T-helper 1 cell treated with Interleukin-12 subunit alpha and Interleukin-12 subunit beta and Interleukin-4 antibody, amounts not matched to agents 30 μg/mL and 1 μg/mL, for 36 hours (primary cell): ENCODE data around the gene BCL2A1.

Experiments used
- H3K27ac Mint-ChIP-seq: one replicate; pipeline ENCODE4 v1.8.0; 2021; ENCODE audit warnings: mild to moderate bottlenecking, mixed read lengths
- H3K27me3 Mint-ChIP-seq: one replicate; pipeline ENCODE4 v1.8.0; 2021; ENCODE audit warnings: low read depth, mixed read lengths
- H3K36me3 Mint-ChIP-seq: one replicate; pipeline ENCODE4 v1.8.0; 2021; ENCODE audit warnings: low read depth, mixed read lengths
- H3K4me1 Mint-ChIP-seq: one replicate; pipeline ENCODE4 v1.8.0; 2021; ENCODE audit warnings: low read depth, mixed read lengths
- H3K4me3 Mint-ChIP-seq: one replicate; pipeline ENCODE4 v1.8.0; 2021; ENCODE audit warnings: mild to moderate bottlenecking, moderate library complexity, mixed read lengths
- H3K9me3 Mint-ChIP-seq: one replicate; pipeline ENCODE4 v1.8.0; 2021; ENCODE audit warnings: mixed read lengths

Gene BCL2A1

GRCh38 chr15:80003934-80004472, 33.0 kb upstream of the BCL2A1 start:
- Mint-ChIP-seq H3K9me3 (no peaks in the 10 kb centered on the region), H3K4me1 (peaks cover 3% of the 10 kb centered on the region), H3K4me3 (no peak overlapping the region), H3K27me3 (no peaks in the 10 kb centered on the region), H3K27ac (no peak overlapping the region), H3K36me3 (no peaks in the 10 kb centered on the region)

GRCh38 chr15:80003171-80003570, 32.2 kb upstream of the BCL2A1 start:
- H3K9me3 Mint-ChIP-seq, result no peaks in the 10 kb centered on the region
- H3K4me1 Mint-ChIP-seq, result peaks cover 3% of the 10 kb centered on the region
- no peaks in the 10 kb centered on the region for H3K27me3 Mint-ChIP-seq
- no peaks in the 10 kb centered on the region for H3K36me3 Mint-ChIP-seq
- H3K4me3 Mint-ChIP-seq, result no peak overlapping the region
- no peak overlapping the region for H3K27ac Mint-ChIP-seq

- H3K4me3 Mint-ChIP-seq, result no peak overlapping the region
- H3K27ac Mint-ChIP-seq, result no peak overlapping the region
- no peaks in the 10 kb centered on the region for H3K27me3 Mint-ChIP-seq
- peaks cover 3% of the 10 kb centered on the region for H3K4me1 Mint-ChIP-seq
- no peaks in the 10 kb centered on the region for H3K9me3 Mint-ChIP-seq
- H3K36me3 Mint-ChIP-seq, result no peaks in the 10 kb centered on the region
These were observed 31.3 kb upstream of the BCL2A1 start for GRCh38 chr15:80002267-80002666.

GRCh38 chr15:79994615-79995014, 23.6 kb upstream of the BCL2A1 start:
- Mint-ChIP-seq H3K27ac (no peak overlapping the region), H3K9me3 (no peaks in the 10 kb centered on the region), H3K27me3 (no peaks in the 10 kb centered on the region), H3K36me3 (no peaks in the 10 kb centered on the region), H3K4me3 (no peak overlapping the region), H3K4me1 (peaks cover 5% of the 10 kb centered on the region)

- Mint-ChIP-seq H3K27ac (no peak overlapping the region), H3K27me3 (no peaks in the 10 kb centered on the region), H3K4me3 (no peak overlapping the region), H3K36me3 (no peaks in the 10 kb centered on the region), H3K4me1 (peaks cover 5% of the 10 kb centered on the region), H3K9me3 (no peaks in the 10 kb centered on the region)
These were observed 20.8 kb upstream of the BCL2A1 start for GRCh38 chr15:79991826-79992225.

- H3K36me3 Mint-ChIP-seq, result no peaks in the 10 kb centered on the region
- peaks cover 5% of the 10 kb centered on the region for H3K4me1 Mint-ChIP-seq
- H3K27ac Mint-ChIP-seq, result no peak overlapping the region
- H3K27me3 Mint-ChIP-seq, result no peaks in the 10 kb centered on the region
- H3K9me3 Mint-ChIP-seq, result no peaks in the 10 kb centered on the region
- no peak overlapping the region for H3K4me3 Mint-ChIP-seq
These were observed 20.0 kb upstream of the BCL2A1 start for GRCh38 chr15:79990997-79991334.

GRCh38 chr15:79990280-79990996, 19.4 kb upstream of the BCL2A1 start:
- no peaks in the 10 kb centered on the region for H3K36me3 Mint-ChIP-seq
- H3K4me3 Mint-ChIP-seq, result no peak overlapping the region
- H3K4me1 Mint-ChIP-seq, result peaks cover 5% of the 10 kb centered on the region
- H3K9me3 Mint-ChIP-seq, result no peaks in the 10 kb centered on the region
- no peak overlapping the region for H3K27ac Mint-ChIP-seq
- no peaks in the 10 kb centered on the region for H3K27me3 Mint-ChIP-seq

GRCh38 chr15:79989682-79990081, 18.7 kb upstream of the BCL2A1 start:
- no peaks in the 10 kb centered on the region for H3K27me3 Mint-ChIP-seq
- no peaks in the 10 kb centered on the region for H3K9me3 Mint-ChIP-seq
- H3K4me1 Mint-ChIP-seq, result peaks cover 5% of the 10 kb centered on the region
- H3K27ac Mint-ChIP-seq, result no peak overlapping the region
- H3K36me3 Mint-ChIP-seq, result no peaks in the 10 kb centered on the region
- no peak overlapping the region for H3K4me3 Mint-ChIP-seq

- no peak overlapping the region for H3K27ac Mint-ChIP-seq
- no peak overlapping the region for H3K4me3 Mint-ChIP-seq
- peaks cover 5% of the 10 kb centered on the region for H3K4me1 Mint-ChIP-seq
- H3K36me3 Mint-ChIP-seq, result no peaks in the 10 kb centered on the region
- no peaks in the 10 kb centered on the region for H3K27me3 Mint-ChIP-seq
- no peaks in the 10 kb centered on the region for H3K9me3 Mint-ChIP-seq
These were observed 18.2 kb upstream of the BCL2A1 start for GRCh38 chr15:79989183-79989582.

GRCh38 chr15:79988448-79989117, 17.6 kb upstream of the BCL2A1 start:
- Mint-ChIP-seq H3K4me3 (no peak overlapping the region), H3K36me3 (no peaks in the 10 kb centered on the region), H3K27ac (no peak overlapping the region), H3K4me1 (peaks cover 5% of the 10 kb centered on the region), H3K9me3 (no peaks in the 10 kb centered on the region), H3K27me3 (no peaks in the 10 kb centered on the region)

- peaks cover 2% of the 10 kb centered on the region for H3K4me1 Mint-ChIP-seq
These were observed 17.0 kb upstream of the BCL2A1 start for GRCh38 chr15:79987969-79988368.

GRCh38 chr15:79987569-79987955, 16.6 kb upstream of the BCL2A1 start:
- Mint-ChIP-seq H3K36me3 (no peaks in the 10 kb centered on the region), H3K27me3 (no peaks in the 10 kb centered on the region), H3K4me1 (peaks cover under 1% of the 10 kb centered on the region), H3K27ac (no peak overlapping the region), H3K9me3 (no peaks in the 10 kb centered on the region), H3K4me3 (no peak overlapping the region)

More at GRCh38 chr15:79987969-79988368, 17.0 kb upstream of the BCL2A1 start:
- Mint-ChIP-seq H3K36me3 (no peaks in the 10 kb centered on the region), H3K27ac (no peak overlapping the region), H3K27me3 (no peaks in the 10 kb centered on the region), H3K9me3 (no peaks in the 10 kb centered on the region), H3K4me3 (no peak overlapping the region)

GRCh38 chr15:79981831-79982455, 10.9 kb upstream of the BCL2A1 start:
- H3K4me3 Mint-ChIP-seq, result no peak overlapping the region
- H3K27ac Mint-ChIP-seq, result no peak overlapping the region
- no peaks in the 10 kb centered on the region for H3K36me3 Mint-ChIP-seq
- no peaks in the 10 kb centered on the region for H3K9me3 Mint-ChIP-seq
- peaks cover 12% of the 10 kb centered on the region for H3K4me1 Mint-ChIP-seq
- no peaks in the 10 kb centered on the region for H3K27me3 Mint-ChIP-seq

GRCh38 chr15:79978655-79979514, 7.9 kb upstream of the BCL2A1 start:
- H3K36me3 Mint-ChIP-seq, result no peaks in the 10 kb centered on the region
- no peaks in the 10 kb centered on the region for H3K27me3 Mint-ChIP-seq
- H3K9me3 Mint-ChIP-seq, result no peaks in the 10 kb centered on the region
- peaks cover 12% of the 10 kb centered on the region for H3K4me1 Mint-ChIP-seq
- no peak overlapping the region for H3K4me3 Mint-ChIP-seq
- H3K27ac Mint-ChIP-seq, result no peak overlapping the region
